ENCODE results near the gene CACNA1B.
"Not testable (repeated sequence)": the region's sequence is repeated elsewhere in the genome, so short reads cannot be mapped to it uniquely, and the experiment has no call there.

CACNA1B gene

GRCh38 chr9:137882506-137882821, 4.9 kb downstream of the CACNA1B start:
- no peak overlapping the region for H3K9ac ChIP-seq
- no peak overlapping the region for H3K27ac ChIP-seq
- no peak for TF ChIP-seq CTCF (conservative IDR thresholded peaks at IDR 0.05; ENCODE audit: low read depth, low read length)
- H3K4me2 ChIP-seq = no peak overlapping the region
- H3K4me3 ChIP-seq (IDR thresholded peaks at IDR 0.05; ENCODE audit: insufficient read depth, low read depth, low read length) = no peak overlapping the region
- no peaks in the 10 kb centered on the region for H3K4me1 ChIP-seq (ENCODE audit: low read depth, poor library complexity, severe bottlenecking)
- peaks cover 17% of the 10 kb centered on the region; the same call in 1 of the 2 replicates for H3K27me3 ChIP-seq (ENCODE audit: insufficient read depth, low read depth)
- no peaks in the 10 kb centered on the region for H3K79me2 ChIP-seq (ENCODE audit: insufficient read depth, low read depth)
- no peaks in the 10 kb centered on the region for H3K36me3 ChIP-seq (ENCODE audit: insufficient read depth)
- H4K20me1 ChIP-seq (ENCODE audit: insufficient read depth) = no peaks in the 10 kb centered on the region
- no peak overlapping the region for H2AFZ ChIP-seq (ENCODE audit: low read depth)

GRCh38 chr9:137883977-137884376, 6.4 kb downstream of the CACNA1B start:
- not testable (repeated sequence) for H3K4me2 ChIP-seq; H3K79me2 ChIP-seq (ENCODE audit: insufficient read depth, low read depth); H2AFZ ChIP-seq (ENCODE audit: low read depth); H3K4me3 ChIP-seq (IDR thresholded peaks at IDR 0.05; ENCODE audit: insufficient read depth, low read depth, low read length); H4K20me1 ChIP-seq (ENCODE audit: insufficient read depth); H3K36me3 ChIP-seq (ENCODE audit: insufficient read depth); H3K4me1 ChIP-seq (ENCODE audit: low read depth, poor library complexity, severe bottlenecking); H3K27ac ChIP-seq; H3K9ac ChIP-seq
- H3K27me3 ChIP-seq (ENCODE audit: insufficient read depth, low read depth) = peaks cover 19% of the 10 kb centered on the region; the same call in 1 of the 2 replicates

- not testable (repeated sequence) for H3K4me1 ChIP-seq (ENCODE audit: low read depth, poor library complexity, severe bottlenecking); H2AFZ ChIP-seq (ENCODE audit: low read depth); H3K4me3 ChIP-seq (IDR thresholded peaks at IDR 0.05; ENCODE audit: insufficient read depth, low read depth, low read length); H3K9ac ChIP-seq; H3K27ac ChIP-seq; H3K4me2 ChIP-seq; H3K36me3 ChIP-seq (ENCODE audit: insufficient read depth); H4K20me1 ChIP-seq (ENCODE audit: insufficient read depth); H3K79me2 ChIP-seq (ENCODE audit: insufficient read depth, low read depth)
- H3K27me3 ChIP-seq (ENCODE audit: insufficient read depth, low read depth) = peaks cover 19% of the 10 kb centered on the region; the same call in 1 of the 2 replicates
These were observed 7.0 kb downstream of the CACNA1B start for GRCh38 chr9:137884547-137884946.

- H3K27ac ChIP-seq; H2AFZ ChIP-seq (ENCODE audit: low read depth); H3K36me3 ChIP-seq (ENCODE audit: insufficient read depth); H3K79me2 ChIP-seq (ENCODE audit: insufficient read depth, low read depth); H3K4me3 ChIP-seq (IDR thresholded peaks at IDR 0.05; ENCODE audit: insufficient read depth, low read depth, low read length); H3K4me2 ChIP-seq; H3K9ac ChIP-seq; H4K20me1 ChIP-seq (ENCODE audit: insufficient read depth); H3K4me1 ChIP-seq (ENCODE audit: low read depth, poor library complexity, severe bottlenecking): not testable (repeated sequence)
- H3K27me3 ChIP-seq (ENCODE audit: insufficient read depth, low read depth) = peaks cover 19% of the 10 kb centered on the region; the same call in 1 of the 2 replicates
These were observed 7.5 kb downstream of the CACNA1B start for GRCh38 chr9:137885121-137885520.

- H3K4me1 ChIP-seq (ENCODE audit: low read depth, poor library complexity, severe bottlenecking); H3K27ac ChIP-seq; H3K9ac ChIP-seq; H3K4me3 ChIP-seq (IDR thresholded peaks at IDR 0.05; ENCODE audit: insufficient read depth, low read depth, low read length); H3K36me3 ChIP-seq (ENCODE audit: insufficient read depth); H2AFZ ChIP-seq (ENCODE audit: low read depth); H3K79me2 ChIP-seq (ENCODE audit: insufficient read depth, low read depth); H3K4me2 ChIP-seq; H4K20me1 ChIP-seq (ENCODE audit: insufficient read depth): not testable (repeated sequence)
- H3K27me3 ChIP-seq (ENCODE audit: insufficient read depth, low read depth) = peaks cover 13% of the 10 kb centered on the region; the same call in 1 of the 2 replicates
These were observed 11.0 kb downstream of the CACNA1B start for GRCh38 chr9:137888621-137889020.

GRCh38 chr9:137889966-137890365, 12.4 kb downstream of the CACNA1B start:
- not testable (repeated sequence) for H2AFZ ChIP-seq (ENCODE audit: low read depth); H4K20me1 ChIP-seq (ENCODE audit: insufficient read depth); H3K4me3 ChIP-seq (IDR thresholded peaks at IDR 0.05; ENCODE audit: insufficient read depth, low read depth, low read length); H3K4me1 ChIP-seq (ENCODE audit: low read depth, poor library complexity, severe bottlenecking); H3K9ac ChIP-seq; H3K27ac ChIP-seq; H3K4me2 ChIP-seq; H3K36me3 ChIP-seq (ENCODE audit: insufficient read depth); H3K79me2 ChIP-seq (ENCODE audit: insufficient read depth, low read depth)
- peaks cover 13% of the 10 kb centered on the region; the same call in 1 of the 2 replicates for H3K27me3 ChIP-seq (ENCODE audit: insufficient read depth, low read depth)

GRCh38 chr9:137890768-137891587, 13.4 kb downstream of the CACNA1B start:
- not testable (repeated sequence) for H3K4me2 ChIP-seq; H3K27ac ChIP-seq; H3K79me2 ChIP-seq (ENCODE audit: insufficient read depth, low read depth); H3K4me1 ChIP-seq (ENCODE audit: low read depth, poor library complexity, severe bottlenecking); H4K20me1 ChIP-seq (ENCODE audit: insufficient read depth); H3K4me3 ChIP-seq (IDR thresholded peaks at IDR 0.05; ENCODE audit: insufficient read depth, low read depth, low read length); H2AFZ ChIP-seq (ENCODE audit: low read depth); H3K9ac ChIP-seq; H3K36me3 ChIP-seq (ENCODE audit: insufficient read depth)
- peaks cover 13% of the 10 kb centered on the region; the same call in 1 of the 2 replicates for H3K27me3 ChIP-seq (ENCODE audit: insufficient read depth, low read depth)

All from KMS-11 (cell line).